HG03342 (cell line): ENCODE results near the gene CYB5R4.

Source experiments
- ATAC-seq: cut with Tn5 transposase; IDR thresholded peaks from one replicate; pipeline ENCODE4 v1.9.1; 2021; ENCODE audit warnings: mild to moderate bottlenecking, moderate library complexity; ENCODE audit not compliant: unreplicated experiment

The CYB5R4 gene

GRCh38 chr6:83976037-83976755, 116.7 kb downstream of the CYB5R4 start:
- ATAC-seq = no peak

DNA sequence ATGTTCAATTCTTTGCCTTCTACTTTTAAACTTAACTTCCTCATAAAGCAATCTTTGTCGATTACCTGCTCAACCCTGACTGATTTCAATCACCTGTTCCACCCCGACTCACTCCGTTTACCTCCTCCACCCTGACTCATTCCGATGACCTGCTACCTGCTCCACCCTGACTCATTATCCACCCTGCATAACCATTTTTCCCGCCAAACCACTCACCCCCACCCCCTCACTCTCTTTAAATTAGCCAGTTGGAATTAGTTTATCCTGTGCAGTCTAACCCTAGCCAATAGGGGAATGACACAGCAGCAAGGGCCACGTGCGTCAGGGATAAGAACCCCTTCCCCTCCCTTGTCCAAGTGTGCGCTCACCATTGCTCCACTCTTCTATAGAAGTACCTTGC, 117.4 kb downstream of the CYB5R4 start:
- ATAC-seq = no peak

- no peak for ATAC-seq
Measured at GRCh38 chr6:83978324-83978734, 118.8 kb downstream of the CYB5R4 start.

GRCh38 chr6:83978997-83979396, 119.5 kb downstream of the CYB5R4 start:
- ATAC-seq = no peak

DNA sequence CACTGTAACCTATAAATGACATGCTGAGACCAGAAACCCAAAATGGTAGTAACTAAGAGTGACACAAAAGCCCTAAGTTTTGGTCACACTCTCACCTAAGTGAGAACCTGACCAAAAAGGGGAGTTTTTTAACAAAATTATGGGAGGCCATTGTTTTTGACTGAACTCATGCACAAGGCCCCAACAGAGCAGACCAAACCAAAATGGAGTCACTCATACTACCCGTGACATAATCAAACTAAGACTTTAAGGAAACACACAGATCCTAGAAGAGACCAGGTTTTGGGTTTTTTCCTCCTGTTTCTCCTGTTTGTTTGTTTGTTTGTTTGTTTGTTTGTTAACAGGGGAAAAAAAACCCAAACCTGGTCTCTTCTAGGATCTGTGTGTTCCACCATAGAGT, 124.9 kb downstream of the CYB5R4 start:
- ATAC-seq = no peak

- ATAC-seq = no peak
Measured at GRCh38 chr6:83985308-83985713, 125.8 kb downstream of the CYB5R4 start.

- ATAC-seq = no peak
Measured at GRCh38 chr6:83985715-83986114, 126.2 kb downstream of the CYB5R4 start.

DNA sequence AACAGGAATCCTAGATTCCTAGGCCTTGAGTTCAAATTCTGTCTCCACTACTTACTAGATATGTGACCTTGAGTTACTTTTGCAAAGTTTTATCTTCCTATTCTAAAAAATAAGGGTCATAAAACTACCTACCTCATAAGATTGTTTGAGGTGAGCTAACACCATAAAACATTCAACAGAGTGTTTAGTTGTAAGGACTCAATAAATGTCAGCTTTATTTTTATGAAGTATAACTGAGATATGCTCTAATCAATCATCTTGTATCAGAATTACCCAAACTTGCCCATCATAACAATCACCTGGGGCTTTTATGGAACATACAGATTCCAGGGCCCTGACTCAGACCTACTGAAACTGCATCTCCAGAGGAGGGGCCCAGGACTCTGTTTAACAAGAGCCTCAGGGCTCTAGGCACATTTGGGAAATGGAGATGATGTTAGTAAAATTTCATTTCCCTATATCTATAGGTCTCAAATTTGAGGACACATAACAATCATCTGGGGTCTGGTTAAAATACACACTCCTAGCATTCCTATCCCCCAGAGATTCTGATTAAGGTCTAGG, 138.6 kb downstream of the CYB5R4 start:
- ATAC-seq = no peak

DNA sequence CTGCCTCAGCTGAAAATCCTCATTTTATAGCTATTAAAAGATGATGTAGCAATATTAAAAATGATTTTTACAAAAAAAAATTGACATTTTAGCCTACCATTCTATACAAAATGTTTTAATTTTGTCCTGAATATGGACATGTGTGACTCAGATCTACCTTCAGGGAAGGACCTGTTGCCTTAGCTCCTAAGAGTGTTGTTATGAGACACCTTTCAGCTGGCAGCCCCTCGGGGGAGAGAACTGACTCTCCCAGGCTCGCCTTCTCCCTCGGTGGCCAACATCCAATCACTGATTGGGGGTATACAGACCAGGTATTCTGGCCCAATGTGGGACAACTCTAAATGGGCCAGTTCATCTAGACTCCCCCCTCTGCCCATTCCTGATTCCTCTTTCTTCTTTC, 141.6 kb downstream of the CYB5R4 start:
- ATAC-seq = no peak

DNA sequence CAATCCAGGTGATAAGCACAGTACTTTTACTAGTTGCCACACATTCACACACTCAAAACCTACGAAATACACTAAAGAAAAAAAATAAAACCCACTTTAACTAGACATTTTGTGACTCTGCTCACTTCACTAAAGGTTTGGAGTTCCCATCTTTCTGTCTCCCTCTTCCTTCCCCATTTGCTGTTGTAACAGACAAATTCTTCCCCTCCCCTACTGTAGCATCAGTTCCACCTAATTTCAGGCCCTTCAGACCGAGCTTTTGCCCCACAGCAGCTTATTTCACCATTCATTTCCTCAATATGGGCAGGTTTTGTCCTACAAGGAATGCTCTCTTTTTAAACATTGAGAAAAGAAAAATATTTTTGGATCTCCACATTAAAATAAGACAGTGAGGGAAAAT, 142.7 kb downstream of the CYB5R4 start:
- no peak for ATAC-seq

DNA sequence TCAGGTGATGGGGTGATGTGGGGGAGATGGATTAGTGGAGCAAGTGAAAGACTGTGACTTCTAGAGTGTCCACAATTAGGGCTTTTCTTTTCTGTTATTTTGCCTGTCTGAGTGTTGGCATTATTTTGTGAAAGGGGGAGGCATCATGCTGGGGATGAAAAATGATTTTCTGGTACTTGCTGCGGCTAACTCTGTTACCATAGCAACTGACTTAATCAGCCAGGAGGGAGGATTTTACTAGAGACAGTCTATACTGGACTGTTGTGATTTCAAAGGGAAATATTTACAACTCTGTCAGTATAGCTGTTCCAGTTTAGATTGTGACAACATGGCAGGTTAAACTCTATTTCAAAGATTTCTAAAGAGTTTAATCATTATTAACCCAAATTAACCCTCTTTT, 143.6 kb downstream of the CYB5R4 start:
- ATAC-seq = no peak

DNA sequence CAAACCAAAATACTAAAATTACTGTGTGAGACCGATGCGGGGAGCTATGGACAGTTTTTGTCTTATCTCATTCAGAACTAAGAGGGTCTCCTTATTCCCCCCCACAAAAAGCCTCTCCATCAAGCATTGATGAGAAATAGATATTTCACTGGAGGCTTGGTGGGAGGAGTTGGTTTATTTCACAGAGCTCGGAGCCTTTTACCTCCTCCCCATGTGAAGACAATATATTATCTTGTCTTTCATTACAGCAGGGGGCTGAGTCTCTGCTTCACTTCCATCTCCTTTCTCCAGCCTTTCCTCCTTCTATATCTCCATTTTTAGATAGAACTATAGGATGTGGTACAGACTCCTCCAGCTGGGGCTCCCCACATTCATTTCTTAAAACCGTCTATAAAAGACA, 144.2 kb downstream of the CYB5R4 start:
- no peak for ATAC-seq

DNA sequence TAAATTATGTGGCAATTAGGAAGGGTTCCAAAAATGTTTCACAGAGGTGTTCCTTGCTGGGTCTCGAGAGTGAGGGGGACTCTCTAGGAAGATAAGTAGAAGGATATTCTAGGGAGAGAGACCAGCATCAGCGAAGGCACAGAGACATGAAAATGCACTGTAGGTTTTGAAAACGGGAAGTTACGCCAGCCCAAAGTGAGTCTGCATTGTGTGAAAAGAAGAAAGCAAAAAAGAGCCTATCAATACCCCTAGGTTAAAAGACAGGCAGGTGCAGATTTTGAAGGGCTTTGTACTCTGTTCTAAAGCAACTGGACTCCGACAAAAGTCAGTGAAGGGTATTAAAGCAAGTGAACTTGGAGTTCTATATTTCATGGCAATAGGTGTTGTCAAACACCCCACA, 148.4 kb downstream of the CYB5R4 start:
- ATAC-seq = no peak

DNA sequence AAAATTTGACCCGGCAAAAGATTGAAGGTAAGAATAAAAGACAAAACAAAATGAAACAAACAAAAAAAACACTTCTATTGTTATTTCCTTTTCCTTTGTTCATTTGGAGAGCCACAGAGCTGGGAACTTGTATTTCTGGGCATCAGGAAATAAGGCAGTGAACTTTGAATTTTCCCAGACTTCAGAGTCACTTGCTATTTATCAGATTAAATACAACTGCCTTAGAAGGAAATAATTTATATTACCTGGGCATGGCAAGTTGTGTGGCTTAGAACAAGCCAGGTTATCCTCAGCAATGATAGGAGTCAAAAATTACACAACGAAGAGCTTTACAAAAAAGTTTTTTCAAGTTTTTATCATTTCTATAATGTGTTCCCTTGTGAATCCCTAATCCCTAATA, 153.9 kb downstream of the CYB5R4 start:
- ATAC-seq = no peak

DNA sequence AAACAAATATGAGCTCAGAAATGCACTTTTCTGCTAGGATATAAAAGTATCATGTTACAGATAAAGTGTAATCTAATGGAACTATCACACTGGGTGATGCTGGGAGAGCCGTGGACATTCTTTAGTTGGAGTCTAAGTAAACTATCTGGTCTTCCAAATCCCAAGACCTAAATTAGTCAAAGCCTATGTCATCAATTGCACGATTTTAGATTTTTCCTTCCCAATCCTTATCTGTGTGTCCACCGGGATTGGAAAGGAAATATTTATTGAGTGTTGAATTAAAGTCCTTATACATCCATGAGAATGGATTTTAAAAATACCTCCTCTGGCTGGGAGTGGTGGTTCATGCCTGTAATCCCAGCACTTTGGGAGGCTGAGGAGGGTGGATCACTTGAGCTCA, 154.4 kb downstream of the CYB5R4 start:
- ATAC-seq = no peak

DNA sequence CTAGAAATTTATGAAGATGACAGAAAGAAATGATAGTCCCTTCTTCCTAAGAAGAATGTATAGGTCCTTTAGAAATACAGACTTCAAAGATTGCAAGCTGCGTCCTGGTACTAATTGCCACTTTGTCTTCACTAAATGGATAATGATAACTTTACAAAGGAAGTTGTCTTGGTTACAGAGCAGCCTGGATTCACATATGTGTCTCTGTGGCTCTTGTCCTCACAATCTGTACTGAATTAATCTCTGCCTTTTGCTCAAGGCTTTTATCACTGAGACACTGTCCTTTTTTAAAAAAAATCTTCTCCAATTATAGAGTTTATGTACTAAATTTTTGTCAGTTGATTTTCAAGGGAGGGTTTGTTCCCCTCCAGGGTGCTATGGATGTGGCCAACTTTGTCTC, 156.5 kb downstream of the CYB5R4 start:
- no peak for ATAC-seq
